HG03175 (cell line): ENCODE measurements around the gene NUDT3.
A peak's percentile ranks its signal among the peaks of the same experiment; 100 is the strongest.
"Not testable (repeated sequence)": the region's sequence is repeated elsewhere in the genome, so short reads cannot be mapped to it uniquely, and the experiment has no call there.

Source experiments
- ATAC-seq: cut with Tn5 transposase; IDR thresholded peaks from one replicate; pipeline ENCODE4 v1.9.1; 2021; ENCODE audit warnings: mild to moderate bottlenecking, moderate library complexity; ENCODE audit not compliant: unreplicated experiment

The NUDT3 gene

GRCh38 chr6:34392497-34393190 lies at the start of gene NUDT3:
Gene NUDT3, minus strand, starts transcription at chr6:34392669. Its CDS starts 307 bp downstream, at chr6:34392362.
- peak; percentile 87 for ATAC-seq

- ATAC-seq, result no peak
Observed at GRCh38 chr6:34441526-34441925, 49.1 kb upstream of the NUDT3 start.

GRCh38 chr6:34439442-34439841 lies 47.0 kb upstream of the NUDT3 start:
- ATAC-seq, result no peak

GRCh38 chr6:34438705-34439104 lies 46.2 kb upstream of the NUDT3 start:
- ATAC-seq, result no peak

GRCh38 chr6:34437644-34437970 lies 45.1 kb upstream of the NUDT3 start:
- ATAC-seq, result no peak

GRCh38 chr6:34436803-34437643 lies 44.6 kb upstream of the NUDT3 start:
- ATAC-seq, result no peak

- ATAC-seq, result no peak
Observed at GRCh38 chr6:34435916-34436315, 43.4 kb upstream of the NUDT3 start.

- ATAC-seq, result peak; percentile 86
Observed at GRCh38 chr6:34425498-34426410, 33.3 kb upstream of the NUDT3 start, which contains the start of gene RPS10. Gene RPS10, minus strand, starts transcription at chr6:34426069. Its CDS starts 848 bp downstream, at chr6:34425221.

- ATAC-seq, result peak; percentile 20
Observed at GRCh38 chr6:34425132-34425497, 32.6 kb upstream of the NUDT3 start.

- ATAC-seq, result no peak
Observed at GRCh38 chr6:34424200-34425131, 32.0 kb upstream of the NUDT3 start.

GRCh38 chr6:34423254-34423653 lies 30.8 kb upstream of the NUDT3 start:
- ATAC-seq, result no peak

- no peak for ATAC-seq
Observed at GRCh38 chr6:34418367-34418766, 25.9 kb upstream of the NUDT3 start.

GRCh38 chr6:34416877-34417371 lies 24.5 kb upstream of the NUDT3 start:
- ATAC-seq, result no peak

GRCh38 chr6:34414999-34415858 lies 22.8 kb upstream of the NUDT3 start:
- no peak for ATAC-seq

- no peak for ATAC-seq
Observed at GRCh38 chr6:34412643-34413214, 20.3 kb upstream of the NUDT3 start.

- ATAC-seq, result no peak
Observed at GRCh38 chr6:34412016-34412415, 19.5 kb upstream of the NUDT3 start.

- not testable (repeated sequence) for ATAC-seq
Observed at GRCh38 chr6:34407915-34408314, 15.4 kb upstream of the NUDT3 start.

GRCh38 chr6:34396518-34396917 lies 4.0 kb upstream of the NUDT3 start:
- no peak for ATAC-seq

GRCh38 chr6:34393966-34394305 lies 1.5 kb upstream of the NUDT3 start:
- no peak for ATAC-seq
